ENCODE data around the gene TPSD1.
"Not testable (repeated sequence)": the region's sequence is repeated elsewhere in the genome, so short reads cannot be mapped to it uniquely, and the experiment has no call there.

The TPSD1 gene

GRCh38 chr16:1241081-1241480 is 14.8 kb upstream of the TPSD1 start:
- DNase-seq (ENCODE audit: low read depth in 2 of 2), result not testable (repeated sequence)

GRCh38 chr16:1243363-1243762 is 12.5 kb upstream of the TPSD1 start:
- not testable (repeated sequence) for DNase-seq (ENCODE audit: low read depth in 2 of 2)

DNA sequence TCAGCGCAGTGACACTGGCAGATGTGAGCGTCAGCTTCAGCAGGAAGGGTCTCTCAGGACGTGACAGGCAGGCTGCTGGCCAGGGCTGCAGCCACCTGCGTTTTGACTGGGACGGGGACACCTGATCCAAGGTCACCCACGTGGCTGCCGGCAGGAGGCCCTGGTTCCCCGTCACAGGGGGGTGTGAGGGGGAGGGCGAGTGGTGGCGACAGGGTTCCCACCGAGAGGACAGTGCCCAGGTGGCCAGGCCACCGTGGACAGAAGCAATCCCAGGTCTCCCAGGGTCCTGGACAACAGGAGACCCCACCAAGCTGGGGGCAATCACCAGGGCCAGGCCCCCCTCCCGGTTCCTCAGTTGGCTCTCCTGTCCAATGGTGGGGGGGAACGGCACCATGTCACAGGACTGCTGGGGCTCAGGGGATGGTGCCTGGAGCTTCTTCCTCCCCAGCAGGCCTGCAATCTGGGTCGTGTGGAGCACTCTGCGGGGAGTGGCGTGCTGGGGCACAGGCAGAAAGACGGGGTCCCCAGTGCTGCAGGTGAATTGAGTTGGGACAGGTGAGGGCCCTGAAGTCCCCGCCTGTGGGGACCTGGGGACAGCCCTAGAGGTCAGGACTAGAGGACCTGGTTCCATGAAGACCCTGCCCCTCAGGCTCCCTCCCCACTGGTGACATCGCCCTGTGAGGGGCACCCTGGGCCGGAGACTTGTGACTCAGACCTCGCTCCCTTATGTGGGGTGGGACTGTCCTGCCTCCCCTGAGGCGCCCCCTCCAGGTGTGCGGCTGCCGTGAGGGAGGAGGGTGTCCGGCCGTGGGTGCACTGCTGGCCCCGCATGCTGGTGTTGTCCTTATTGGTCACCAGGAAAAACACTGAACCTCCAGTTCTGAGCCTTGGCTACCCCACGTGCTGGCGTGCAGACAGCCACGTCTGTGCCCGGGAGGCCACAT is 11.7 kb upstream of the TPSD1 start:
- not testable (repeated sequence) for DNase-seq (ENCODE audit: low read depth in 2 of 2)

DNA sequence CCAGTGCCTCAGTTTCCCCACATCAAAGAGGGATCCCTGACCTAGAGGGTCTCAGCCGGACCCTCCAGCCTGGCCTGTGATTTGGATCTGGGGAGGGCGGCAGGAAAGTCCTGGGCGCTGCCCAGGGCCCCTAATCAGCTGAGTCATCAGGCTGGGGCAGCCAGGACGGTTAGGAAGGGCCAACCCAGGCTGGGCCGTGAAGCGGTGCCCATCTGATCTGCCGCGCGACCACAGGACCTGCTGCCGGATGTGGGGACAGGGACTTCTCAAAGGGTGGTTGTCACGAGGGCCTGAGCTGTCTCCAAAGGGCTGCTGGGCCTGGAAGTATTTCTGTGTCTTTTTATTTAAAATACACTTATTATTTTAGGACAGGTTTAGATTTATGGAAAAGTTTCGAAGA is 11.0 kb upstream of the TPSD1 start:
- no peak for DNase-seq (ENCODE audit: low read depth in 2 of 2)

GRCh38 chr16:1245452-1246020 is 10.3 kb upstream of the TPSD1 start:
- no peak for DNase-seq (ENCODE audit: low read depth in 2 of 2)

GRCh38 chr16:1247903-1248537 is 7.8 kb upstream of the TPSD1 start:
- not testable (repeated sequence) for DNase-seq (ENCODE audit: low read depth in 2 of 2)

DNA sequence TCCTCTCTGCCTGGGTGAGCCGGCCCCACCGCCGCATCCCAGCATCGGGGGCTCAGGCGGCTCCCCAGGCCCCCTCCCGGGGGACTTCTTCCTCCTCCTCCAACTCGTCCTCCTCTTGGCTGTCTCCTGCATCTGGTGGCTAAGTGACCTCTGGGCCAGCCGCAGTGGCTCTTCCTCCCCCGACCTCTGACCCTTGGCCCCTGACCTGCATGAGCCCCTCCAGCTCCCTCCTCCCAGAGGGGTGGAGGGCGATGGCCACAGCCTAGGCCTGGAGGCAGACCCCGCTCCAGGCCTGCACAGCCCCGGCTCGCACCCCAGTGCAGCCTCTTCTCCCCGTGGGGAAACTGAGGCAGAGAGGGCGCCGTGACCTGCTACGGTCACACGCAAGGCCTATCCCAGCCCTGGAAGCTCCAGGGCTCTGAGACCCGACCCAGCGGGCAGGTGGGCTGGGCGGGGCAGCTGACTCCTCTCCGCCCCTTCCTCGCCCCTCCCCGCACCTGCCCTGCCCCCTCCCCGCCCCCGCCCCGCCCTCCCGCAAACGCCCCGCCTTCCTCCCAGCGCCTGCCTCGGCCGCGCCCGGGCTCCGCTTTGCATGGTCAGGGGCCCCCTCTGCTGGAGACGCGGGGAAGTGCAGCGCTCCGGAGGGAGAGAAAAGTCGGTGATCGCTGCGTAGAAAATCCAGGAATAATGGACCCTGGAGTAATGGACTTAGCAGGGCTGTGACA is 6.7 kb upstream of the TPSD1 start:
- DNase-seq (ENCODE audit: low read depth in 2 of 2), result not testable (repeated sequence)

GRCh38 chr16:1253701-1254364 is 2.0 kb upstream of the TPSD1 start:
- not testable (repeated sequence) for DNase-seq (ENCODE audit: low read depth in 2 of 2)

DNA sequence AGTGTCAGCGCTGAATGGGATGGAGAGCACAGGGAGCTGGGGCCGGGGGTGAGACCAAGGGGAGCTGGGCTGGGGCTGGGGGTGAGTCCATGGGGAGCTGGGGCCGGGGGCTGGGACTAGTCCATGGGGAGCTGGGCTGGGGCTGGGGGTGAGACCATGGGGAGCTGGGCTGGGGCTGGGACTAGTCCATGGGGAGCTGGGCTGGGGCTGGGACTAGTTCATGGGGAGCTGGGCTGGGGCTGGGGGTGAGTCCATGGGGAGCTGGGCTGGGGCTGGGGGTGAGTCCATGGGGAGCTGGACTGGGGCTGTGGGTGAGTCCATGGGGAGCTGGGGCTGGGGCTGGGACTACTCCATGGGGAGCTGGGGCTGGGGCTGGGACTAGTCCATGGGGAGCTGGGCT is 1.0 kb upstream of the TPSD1 start:
- not testable (repeated sequence) for DNase-seq (ENCODE audit: low read depth in 2 of 2)

- DNase-seq (ENCODE audit: low read depth in 2 of 2), result not testable (repeated sequence)
These were observed 516 bp downstream of the TPSD1 start for GRCh38 chr16:1256296-1256873.

DNA sequence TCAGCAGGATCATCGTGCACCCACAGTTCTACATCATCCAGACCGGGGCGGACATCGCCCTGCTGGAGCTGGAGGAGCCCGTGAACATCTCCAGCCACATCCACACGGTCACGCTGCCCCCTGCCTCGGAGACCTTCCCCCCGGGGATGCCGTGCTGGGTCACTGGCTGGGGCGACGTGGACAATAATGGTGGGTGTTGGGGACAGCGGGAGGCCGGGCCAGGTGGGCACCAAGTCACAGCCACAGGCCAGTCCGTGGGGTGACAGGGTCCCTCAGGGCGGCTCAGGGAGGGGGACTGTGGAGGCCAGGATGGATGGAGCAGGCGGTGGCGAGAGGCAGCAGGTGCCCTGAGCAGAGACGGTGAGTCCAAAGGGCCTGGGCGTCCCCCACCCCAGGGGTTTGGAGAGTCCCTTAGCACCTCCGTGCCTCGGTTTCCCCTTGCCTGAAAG is 1.0 kb downstream of the TPSD1 start:
- no peak for DNase-seq (ENCODE audit: low read depth in 2 of 2)

DNA sequence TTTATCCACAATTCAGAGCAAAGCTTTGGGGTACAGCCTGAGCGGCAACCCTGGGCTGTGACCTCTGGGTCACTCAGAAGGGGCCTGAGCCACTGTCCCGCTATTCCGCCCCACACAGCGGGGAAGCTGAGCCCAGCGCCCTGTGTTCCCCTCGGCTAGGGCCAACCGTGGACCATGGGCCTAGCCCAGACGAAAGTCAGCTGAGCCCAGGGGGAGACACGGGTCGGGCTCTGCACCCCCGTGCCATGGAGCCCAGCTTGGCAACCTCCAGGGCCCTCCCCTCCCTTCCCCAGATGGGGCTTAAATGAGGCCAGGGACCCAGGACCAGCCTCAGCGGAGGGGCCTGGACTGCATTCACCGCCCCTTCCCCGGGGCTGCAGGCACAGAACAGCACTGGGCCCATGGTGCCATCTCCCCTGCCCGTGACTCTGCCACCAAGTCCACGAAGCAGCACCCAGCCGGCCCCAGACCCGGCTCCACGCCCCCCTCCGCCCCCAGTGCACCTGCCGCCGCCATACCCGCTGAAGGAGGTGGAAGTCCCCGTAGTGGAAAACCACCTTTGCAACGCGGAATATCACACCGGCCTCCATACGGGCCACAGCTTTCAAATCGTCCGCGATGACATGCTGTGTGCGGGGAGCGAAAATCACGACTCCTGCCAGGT is 1.8 kb downstream of the TPSD1 start:
- no peak for DNase-seq (ENCODE audit: low read depth in 2 of 2)

DNA sequence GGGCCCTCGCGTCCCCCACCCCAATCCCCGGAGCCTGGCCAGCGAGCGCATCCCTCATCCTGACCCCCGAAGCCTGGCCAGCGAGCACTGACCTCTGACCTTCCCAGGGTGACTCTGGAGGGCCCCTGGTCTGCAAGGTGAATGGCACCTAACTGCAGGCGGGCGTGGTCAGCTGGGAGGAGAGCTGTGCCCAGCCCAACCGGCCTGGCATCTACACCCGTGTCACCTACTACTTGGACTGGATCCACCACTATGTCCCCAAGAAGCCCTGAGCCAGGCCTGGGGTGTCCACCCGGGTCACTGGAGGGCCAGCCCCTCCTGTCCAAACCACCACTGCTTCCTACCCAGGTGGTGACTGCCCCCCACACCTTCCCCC is 2.3 kb downstream of the TPSD1 start:
- no peak for DNase-seq (ENCODE audit: low read depth in 2 of 2)

DNA sequence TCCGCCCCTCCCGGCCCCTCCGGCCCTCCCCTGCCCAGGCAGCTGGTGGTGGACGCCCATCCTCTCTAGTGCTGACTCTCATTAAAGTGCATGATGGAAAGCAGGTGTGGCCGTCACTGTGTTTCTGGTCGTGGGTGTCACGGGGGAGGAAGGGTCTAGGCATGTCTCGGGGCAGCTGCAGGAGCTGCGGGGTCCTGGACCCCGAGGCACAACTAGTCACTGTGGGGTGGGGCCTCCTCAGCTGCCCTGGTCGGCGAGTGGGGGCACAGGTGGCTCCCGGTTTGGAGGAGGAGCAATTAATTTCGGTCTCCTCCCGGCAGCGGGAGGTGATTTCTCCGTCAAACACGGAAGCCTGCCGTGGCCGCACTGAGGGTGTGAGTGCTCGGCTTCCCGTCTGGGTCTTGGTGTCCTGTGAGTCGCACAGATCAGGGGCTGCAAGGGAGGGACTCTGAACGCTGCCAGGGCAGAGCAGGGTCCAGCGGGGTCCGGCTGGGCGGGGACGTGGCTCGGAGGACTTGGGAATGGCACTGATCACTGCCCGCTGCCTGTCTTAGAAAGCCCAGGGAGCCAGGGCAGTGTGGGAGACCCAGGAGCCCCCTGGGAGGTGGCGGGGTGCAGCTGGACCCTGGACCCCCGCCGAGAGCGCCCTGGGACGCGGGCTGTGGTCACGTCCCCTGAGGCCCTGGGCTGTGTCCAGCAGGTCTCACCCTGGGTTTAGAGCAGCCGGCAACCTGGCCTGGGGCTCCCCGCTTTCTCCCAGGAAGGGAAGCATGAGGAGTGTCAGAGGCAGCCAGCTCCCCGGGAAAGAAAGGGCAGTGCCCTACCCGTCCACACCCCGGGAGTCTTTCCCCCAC is 3.3 kb downstream of the TPSD1 start:
- DNase-seq (ENCODE audit: low read depth in 2 of 2), result no peak

DNA sequence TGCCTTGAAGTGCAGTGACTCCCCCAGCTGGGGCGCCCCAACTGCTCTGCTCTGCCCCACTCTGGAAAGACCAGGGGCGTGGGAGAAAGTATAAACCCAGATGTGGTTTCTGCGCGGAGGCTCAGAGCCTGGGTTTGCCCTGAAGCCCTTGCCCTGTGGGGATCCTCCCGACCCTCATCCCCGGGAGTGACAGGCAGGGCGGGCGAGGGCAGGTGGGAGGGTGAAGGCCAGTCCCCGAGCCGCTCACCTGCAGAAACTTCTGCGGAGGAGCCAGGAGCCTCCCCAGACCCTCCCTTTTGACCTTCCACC is 3.8 kb downstream of the TPSD1 start:
- DNase-seq (ENCODE audit: low read depth in 2 of 2), result no peak

DNA sequence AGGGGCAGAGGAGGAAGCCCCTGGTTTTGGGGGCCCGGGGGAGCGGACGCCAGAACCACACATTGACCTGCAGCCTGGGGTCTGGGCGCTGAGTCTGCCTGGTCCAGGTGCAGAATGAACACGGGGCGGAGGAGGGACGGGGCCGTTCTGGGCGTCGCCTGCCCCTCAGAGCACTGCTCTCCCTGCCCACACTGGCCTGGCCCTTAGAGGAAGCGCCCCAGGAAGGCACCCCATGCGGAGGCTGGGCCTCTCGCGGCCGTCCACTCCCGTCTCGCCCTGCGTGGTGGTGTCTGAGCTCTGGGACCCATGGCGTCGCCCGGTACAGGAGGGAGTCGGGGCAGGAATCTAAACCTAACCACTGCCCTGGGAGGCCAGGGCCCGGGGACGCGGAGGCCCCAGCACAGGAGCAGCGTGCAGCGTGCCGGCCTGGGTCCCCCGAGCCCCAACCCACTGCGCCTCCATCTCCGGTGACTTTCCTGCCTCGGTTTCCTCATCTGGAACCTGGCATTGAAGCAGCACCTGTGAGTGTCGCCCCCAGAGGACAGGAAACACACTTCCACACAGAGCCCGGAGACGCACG is 4.3 kb downstream of the TPSD1 start:
- no peak for DNase-seq (ENCODE audit: low read depth in 2 of 2)

- DNase-seq (ENCODE audit: low read depth in 2 of 2), result no peak
These were observed 5.4 kb downstream of the TPSD1 start for GRCh38 chr16:1261131-1261892.

- no peak for DNase-seq (ENCODE audit: low read depth in 2 of 2)
These were observed 6.5 kb downstream of the TPSD1 start for GRCh38 chr16:1262210-1262845.

Measured in fibroblast of skin of left biceps (primary cell).